Left forelimb (tissue), 1 donor: ENCODE data around the gene AQP3.
"Not testable (repeated sequence)": the region's sequence is repeated elsewhere in the genome, so short reads cannot be mapped to it uniquely, and the experiment has no call there.

ENCODE experiments used
- DNase-seq: peaks from one replicate; pipeline ENCODE4 v3.0.0-alpha.2; 2018; ENCODE audit warnings: low spot score

Gene AQP3

DNA sequence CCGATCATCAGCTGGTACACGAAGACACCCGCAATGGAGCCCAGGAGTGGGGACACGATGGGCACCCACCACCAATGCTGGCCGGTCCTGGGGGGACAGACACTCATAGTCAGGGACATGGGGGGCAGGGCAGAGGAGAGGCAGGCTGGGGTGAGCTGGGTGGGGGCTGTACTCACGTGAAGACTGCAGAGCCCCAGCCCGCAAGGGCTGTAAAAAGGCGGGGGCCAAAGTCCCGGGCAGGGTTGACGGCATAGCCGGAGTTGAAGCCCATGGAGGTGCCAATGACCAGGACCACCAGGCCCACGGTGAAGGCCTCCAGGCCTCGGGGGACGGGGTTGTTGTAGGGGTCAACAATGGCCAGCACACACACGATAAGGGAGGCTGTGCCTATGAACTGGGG is 5.3 kb downstream of the AQP3 start:
- DNase-seq = no peak

DNA sequence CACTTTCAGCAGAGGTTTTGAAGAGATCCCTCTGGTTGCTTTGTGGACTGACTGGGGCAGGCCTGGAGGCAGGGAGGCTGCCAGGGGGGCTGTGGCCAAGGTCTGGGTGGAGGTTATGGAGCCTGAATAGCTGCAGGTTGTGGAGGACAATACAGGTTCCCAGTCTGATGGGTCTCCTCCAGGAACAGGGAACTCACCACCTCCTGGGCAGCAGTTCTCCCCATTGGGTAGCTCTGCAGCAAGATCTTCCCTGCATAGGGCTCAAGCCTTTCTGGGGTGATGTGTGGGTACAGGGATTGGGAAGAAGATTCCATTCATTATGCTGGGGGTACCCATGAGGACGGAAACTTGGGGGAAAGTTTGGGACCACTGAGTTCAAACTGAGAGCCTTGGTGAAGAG is 6.8 kb downstream of the AQP3 start:
- no peak for DNase-seq

DNA sequence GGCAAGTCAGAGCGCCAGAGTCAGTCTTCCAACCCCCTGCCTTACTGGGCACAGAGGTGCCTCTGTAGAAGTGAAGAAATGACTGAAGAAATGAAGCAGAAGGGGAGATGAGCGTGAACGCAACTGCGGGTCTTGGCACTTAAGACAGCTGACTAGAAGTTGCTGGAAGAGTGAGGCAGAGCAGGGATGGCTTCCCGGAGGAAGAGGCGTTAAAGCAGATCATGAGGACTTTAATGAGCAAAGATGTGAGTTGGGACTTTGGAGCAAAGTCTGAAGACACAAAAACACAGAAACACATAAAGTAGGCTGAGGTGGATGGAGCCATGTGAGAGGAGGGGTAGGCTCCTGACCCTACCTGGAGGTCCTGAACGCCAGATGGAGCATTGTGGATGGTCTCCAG is 7.2 kb downstream of the AQP3 start:
- DNase-seq = no peak

DNA sequence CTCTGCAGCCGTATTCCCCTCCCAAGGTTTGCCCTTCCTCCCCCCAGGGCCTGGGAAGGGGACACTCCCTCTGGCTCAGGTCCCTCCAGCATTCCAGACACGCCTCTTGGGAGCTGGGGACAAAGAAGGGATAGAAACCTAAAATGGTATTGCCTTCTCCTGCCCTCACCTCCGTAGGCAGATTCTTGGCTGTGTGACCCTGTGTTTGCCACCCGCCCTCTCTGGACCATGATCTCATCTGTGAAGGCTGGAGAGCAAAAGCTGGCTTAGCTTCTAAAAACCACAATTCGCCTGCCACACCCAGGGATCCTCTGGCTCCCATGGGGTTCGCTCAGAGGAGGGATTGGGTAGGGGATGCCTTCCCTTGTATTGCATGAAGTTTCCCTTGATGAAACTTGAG is 7.7 kb downstream of the AQP3 start:
- no peak for DNase-seq

DNA sequence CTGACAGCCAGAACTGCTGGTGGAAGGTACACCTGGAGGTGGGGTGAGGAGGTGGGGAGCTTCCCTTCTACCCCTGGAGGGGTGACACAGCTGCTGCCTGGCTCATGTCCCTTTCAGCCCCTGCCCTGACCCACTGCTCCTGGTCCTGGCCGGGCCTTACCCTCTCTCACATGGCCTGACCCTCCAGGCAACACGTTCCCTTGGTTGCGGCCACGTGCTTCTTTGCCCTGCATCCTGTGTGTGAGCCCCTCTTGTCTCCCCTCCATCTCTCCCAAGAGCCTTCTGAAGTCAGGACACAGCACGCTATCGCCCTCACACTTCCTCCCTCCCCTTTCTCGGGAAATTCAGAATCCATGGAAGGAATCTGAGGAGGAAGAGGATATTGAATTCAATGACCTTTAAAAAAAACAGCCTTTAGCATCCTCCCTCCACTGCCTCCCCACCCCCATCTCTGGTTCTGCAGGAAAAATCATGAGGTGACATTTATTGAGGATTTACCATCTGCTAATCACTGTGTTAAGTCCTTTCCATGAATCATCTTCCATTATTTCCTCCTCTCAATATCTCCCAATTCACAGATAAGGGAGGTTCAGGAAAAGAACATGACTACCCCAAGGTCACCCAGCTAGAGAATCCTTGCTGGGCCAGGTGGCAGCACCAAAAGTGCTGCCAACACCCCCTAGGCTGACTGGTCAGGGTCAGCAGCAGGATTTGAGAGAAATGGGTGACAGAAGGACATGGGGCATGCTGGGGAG is 8.3 kb downstream of the AQP3 start:
- DNase-seq = no peak

DNA sequence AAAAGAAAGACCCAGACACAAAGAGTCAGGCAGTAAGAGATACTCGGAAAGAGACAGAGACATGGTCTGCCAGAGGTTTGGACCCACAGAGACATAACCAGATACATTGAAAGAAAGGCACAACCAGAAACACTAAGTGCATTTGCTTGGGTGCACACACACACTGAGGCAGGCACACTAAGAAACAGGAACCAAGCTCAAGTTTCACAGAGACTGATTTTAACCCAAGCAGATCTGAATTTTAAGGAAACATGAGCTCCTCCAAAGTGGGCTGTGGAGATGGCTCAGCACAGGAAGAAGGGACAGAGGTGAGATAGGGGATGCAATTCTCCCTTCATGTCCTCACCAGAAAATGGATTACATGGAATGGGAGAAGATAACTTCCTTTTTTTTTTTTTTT is 9.5 kb downstream of the AQP3 start:
- DNase-seq = no peak

DNA sequence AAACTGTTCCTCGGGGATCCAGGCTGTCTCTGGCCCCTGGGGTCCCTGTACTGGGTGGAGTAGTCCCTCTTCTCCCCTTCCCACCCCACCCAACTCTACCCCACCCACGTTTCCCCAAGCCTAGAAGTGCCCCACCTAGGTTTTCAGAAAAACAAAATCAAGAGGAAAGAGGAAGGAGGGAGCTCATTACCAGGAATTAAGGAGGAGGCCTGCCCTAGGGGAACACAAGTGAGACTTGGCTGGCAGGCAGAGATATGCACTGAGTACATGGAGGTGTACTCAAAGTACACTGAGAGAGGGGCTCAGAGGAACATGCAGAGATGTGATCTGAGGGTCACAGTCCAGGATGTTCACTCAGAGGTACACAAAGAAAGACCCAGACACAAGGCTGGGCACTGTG is 10.2 kb downstream of the AQP3 start:
- no peak for DNase-seq

DNA sequence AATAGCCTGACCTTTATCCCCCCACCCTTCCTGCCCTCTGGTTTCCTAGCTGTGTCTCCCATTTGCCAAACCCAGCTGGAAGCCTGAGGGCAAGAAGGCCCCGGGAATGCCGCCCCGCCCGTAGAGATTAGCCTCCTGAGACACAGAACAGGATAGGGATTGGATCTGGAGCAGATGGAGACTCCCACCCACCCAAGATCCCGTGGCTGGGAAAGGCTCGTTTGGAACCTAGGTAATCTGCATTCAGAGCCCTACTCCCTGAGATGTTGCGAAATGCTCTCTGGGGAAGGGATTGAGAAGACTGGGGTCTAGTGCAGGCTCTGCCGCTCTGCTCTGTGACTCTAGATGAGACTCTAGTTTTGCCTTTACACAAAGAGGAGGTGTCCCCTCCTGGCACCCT is 10.9 kb downstream of the AQP3 start:
- no peak for DNase-seq

DNA sequence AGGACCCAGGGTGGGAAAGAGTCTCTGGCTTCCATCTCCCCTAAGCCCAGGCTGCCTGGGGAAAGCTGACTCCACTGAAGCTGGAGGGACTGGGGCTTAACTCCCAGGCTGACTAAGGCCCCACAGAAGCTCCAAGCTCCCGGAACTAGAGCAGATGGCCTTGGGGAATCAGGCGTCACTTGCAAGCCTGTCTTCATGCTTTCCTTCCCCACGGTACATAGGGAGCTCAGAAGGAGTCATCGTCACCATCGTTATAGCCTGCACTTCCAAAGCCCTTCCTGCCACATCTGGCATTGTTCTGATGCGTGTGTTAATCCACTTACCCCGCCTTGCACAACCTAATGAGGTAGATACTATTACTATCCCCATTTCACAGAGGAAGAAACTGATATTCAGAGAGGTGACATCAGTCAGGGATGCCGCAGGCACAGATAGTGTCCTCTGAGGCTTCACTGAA is 11.5 kb downstream of the AQP3 start:
- no peak for DNase-seq

DNA sequence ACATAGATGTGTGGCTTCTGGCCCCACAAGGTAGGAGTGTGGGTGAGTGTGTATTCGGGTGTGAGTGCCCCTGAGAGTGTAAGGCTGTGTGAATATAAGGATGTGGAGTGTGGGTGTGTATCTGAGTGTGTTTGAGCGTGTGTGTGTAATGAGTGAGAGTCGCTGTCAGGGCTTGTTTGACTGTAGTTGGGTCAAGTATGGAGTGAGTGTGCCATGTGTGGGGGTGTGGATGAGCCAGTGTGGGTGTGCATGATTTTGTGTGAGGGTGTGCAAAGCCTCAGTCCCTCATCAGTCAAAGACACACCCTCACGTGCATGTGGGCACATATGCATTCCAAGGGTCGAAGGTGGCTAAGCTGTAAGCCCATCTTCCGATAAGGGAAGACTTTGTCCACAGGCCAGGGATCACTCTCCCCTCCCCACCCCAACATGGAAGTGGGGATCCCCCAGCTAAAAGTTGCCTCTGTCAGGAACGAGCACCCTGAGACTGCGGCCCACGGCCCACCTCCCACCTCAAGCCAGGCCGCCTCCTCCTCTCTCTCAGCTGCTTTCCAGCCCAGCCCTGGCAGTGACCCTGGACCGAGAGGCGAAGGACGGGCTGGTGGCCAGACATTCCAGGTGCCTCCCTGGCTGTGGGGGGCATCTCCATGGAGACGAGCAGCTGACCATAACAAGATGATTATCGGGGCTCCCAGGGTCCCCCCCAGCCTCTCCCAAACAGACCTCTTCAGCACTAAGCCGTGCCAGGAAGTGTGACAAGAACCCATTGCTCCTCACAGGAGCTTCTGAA is 12.9 kb downstream of the AQP3 start:
- no peak for DNase-seq

DNA sequence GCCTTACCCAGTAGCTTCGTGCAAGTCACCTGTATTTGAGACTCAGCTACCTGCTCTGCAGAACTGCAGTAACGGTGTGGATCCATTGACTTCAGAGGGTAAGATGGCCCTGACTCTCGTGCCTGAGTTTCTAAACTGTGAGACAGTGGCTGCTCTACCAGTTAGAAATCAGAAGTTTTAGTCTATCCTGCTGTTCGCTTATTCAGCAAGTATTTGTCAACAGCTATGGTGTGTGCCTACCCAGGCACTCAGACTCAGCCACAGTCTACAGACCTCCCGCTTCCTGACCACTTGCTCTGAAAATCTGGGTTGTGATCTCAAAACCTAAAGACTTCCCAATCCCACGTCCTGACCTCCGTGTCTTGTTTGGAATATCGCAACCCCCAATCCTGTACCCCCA is 13.5 kb downstream of the AQP3 start:
- no peak for DNase-seq

DNA sequence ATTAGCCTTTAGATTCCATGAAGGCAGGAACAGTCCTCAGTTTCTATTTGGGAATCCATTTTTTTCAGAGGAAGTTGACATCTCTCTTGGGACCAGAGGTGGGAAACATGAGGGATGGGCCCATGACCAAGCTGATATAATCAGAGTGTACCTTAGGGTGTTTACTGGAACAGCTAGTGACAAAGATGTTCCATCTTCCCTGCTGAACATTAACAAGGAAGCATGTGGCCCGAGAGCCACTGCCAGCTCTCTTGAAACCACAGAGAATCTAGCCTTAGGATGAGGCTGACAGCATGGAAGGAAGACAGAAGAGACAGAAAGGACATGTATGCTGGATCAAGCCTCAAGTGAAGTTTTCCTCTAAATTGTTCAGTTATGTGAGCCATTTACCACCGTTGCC is 16.0 kb downstream of the AQP3 start:
- DNase-seq = no peak

DNA sequence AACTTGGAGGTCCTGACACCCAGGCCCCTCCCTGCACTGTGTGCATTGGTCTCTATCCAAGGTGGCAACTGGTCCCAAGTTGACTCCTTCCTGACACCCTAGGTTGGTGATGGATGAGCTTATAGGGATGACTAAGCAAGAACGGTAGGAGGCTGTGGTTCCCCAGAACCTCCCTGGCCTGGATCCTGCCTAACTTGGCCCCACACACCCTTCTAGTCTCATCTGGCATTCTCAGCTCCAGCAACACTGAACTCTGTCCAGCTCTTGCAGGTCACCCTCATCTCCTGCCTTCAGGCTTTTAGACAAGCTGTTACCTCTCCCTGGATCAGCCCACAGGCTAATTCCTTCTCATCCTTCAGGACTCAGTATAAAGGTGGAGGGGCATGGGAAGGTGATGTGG is 16.5 kb downstream of the AQP3 start:
- DNase-seq = no peak

DNA sequence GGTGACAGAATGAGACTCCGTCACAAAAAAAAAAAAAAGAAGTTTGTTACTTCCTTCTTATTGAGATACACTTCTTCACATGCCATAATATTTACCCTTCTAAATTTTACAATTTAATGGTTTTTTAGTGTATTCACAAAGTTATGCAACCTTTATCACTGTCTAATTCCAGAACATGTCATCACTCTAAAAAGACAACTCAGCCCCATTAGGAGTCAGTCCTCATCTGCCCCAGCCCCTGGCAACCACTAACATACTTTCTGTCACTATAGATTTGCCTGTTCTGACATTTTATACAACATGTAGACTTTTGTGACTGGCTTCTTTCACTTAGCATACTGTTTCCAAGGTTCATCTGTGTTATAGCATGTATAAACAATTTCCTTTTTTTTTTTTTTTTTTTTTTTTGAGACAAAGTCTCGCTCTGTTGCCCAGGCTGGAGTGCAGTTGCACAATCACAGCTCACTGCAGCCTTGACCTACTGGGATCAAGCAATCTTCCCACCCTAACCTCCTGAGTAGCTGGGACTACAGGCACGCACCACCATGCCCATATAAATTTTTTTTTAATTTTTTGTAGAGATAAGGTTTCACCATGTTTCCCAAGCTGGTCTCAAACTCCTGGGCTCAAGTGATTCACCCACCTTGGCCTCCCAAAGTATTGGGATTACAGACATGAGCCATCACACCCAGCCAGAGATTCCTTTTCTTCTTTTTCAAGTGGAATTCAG is 18.0 kb downstream of the AQP3 start:
- no peak for DNase-seq

DNA sequence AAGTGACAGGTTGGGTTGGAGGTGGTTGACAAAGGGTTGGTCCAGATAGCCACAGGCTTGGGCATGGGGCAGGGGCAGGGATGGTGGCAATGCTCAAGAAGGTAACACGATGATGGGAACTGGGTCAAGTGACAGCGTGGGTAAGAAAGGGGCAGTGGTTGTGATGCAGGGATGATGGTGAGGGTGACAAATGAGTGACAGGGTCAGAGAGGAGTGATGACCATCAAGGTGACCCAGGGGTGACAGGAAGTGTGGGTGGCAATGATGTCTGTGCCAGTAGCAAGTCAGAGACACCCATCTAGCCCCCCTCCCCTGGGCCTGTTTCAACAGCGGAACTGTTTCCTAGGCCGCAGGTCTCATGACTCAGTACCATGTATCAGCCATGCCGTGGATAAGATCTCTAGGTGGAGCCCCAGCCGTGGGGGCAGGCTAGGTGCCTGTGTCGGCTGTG is 20.5 kb downstream of the AQP3 start:
- no peak for DNase-seq

DNA sequence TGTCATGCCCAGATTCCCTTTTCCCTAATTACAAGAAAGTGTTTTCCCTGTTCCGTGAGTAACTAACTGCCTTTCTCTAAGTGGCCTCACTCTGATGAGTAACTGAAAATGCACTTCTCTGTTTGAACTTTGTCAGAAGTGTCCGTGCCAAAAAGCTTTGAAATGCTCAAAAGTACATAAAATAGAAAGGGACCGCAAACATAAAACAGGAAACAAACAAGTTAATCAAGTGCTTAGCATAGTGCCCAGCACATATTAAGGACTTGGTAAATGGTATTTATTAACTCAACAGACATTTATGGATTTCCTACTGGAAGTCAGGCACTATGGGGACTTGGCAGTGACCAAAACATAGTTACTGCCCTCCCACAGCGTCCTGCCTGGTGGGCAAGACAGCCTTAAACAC is 22.3 kb downstream of the AQP3 start:
- no peak for DNase-seq

DNA sequence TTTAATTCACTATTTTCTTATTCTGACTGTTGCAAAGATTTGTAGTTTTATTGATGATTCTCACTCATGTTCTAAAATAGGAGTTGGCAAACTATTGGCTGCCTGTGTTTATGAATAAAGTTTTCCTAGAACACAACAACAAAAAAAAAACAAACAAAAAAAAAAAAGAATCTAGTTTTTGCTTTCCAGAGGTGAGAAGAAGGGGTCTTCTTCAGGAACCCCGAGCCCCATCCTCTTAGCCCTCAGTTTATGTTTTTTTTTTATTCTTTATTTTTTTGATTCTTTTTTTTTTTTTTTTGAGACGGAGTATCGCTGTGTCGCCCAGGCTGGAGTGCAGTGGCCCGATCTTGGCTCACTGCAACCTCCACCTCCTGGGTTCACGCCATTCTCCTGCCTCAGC is 22.9 kb downstream of the AQP3 start:
- not testable (repeated sequence) for DNase-seq

DNA sequence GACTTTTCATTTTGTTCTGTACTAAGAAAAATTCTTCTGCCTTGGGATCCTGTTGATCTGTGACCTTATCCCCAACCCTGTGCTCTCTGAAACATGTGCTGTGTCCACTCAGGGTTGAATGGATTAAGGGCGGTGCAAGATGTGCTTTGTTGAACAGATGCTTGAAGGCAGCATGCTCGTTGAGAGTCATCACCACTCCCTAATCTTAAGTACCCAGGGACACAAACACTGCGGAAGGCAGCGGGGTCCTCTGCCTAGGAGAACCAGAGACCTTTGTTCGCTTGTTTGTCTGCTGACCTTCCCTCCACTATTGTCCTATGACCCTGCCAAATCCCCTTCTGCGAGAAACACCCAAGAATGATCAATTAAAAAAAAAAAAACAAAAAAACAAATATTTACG is 23.4 kb downstream of the AQP3 start:
- not testable (repeated sequence) for DNase-seq

DNA sequence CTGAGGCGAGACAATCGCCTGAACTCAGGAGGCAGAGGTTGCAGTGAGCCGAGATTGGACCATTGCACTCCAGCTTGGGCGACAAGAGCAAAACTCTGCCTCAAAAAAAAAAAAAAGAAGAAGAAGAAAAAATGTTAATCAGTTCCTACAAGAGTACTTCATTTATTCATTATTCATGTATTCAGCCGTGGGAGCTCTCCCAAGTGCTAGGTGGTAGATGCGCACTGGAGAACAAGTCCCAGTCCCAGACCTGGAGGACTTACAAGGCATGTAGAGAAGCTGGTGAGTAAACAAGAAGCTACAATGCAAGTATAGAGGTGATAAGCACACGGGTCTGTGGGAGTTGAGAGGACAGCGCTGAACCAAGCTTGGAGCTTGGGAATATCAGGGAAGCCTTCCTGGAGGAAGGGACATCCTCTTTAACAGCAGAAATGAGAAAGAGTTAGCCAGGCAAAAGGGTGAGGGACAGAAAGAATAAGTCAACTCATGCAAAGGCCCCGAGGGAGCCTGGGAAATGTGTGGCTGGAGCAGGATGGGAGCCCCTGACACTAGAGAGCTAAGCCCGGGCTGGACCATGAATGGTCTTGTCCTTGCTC is 27.6 kb downstream of the AQP3 start:
- DNase-seq = no peak

DNA sequence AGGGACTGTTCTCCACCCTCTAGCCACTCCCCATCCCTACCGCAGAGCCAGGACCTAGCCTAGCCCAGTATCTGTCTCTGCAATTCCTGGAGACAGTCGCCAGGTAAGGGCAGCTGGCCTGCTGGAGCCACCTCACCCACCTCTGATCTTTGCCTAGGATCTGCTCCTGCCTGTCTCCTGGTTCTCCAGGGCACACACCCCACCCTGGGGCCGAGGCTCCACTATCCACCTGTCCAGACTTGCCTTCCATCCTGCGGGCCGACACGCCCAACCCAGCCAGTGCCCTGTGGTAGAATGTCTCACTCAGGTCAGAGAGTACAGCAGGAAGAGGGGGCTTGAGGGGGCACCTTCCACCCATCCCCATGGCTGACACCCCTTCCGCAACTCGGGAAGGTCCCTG is 29.3 kb downstream of the AQP3 start:
- DNase-seq = no peak

DNA sequence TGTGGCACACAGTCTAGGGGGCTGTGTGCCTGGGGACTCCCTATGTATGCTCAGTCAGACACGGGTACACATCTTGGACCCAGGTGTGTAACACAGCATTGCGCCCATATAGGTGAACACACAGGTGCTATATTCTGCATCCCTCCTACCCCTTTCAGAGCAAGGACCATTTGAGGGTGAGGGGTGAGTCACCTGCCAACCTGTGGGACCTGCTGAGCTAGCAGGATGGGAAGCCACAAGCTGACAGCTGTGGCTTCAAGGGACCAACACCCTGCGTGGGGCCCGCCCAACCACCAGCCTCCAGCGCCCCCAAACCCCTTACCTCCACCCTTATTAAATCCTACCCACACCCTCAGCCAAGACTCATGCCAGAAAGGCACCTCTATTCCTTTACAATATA is 30.4 kb downstream of the AQP3 start:
- DNase-seq = no peak

DNA sequence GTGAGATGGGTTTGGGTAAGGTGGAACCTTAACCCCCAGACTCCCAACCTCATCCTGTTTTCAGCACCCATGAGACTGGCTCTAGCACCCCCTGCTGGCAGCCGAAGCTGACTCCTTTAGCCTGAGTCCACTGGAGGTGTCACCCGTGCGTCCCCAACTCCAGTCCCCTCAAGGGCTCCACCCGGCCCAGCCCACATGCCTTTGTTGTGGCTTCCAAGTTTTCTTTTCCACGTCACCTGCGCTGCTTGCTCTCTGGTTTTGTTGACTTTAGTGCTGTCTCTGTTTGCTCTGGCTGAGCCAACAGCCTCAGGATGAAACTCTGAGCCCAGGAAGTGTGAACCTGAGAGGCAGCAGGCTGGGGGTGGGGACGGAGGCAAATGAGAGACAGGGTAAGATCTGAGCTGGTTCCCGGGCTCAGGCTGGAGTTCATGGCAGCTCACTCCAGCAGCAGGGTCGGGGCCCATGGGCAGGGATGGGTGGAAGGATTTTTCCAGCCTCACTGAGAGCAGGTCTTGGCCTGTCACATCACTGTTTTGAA is 31.8 kb downstream of the AQP3 start:
- no peak for DNase-seq
